Superior temporal gyrus (tissue), 1 donor: Measurements from ENCODE around the gene TSPAN18.

ENCODE experiments used
- DNase-seq: peaks from one replicate; pipeline ENCODE4 v3.0.0-alpha.2; 2016; ENCODE audit errors: extremely low spot score

Gene TSPAN18

GRCh38 chr11:44711113-44711786 is 15.5 kb upstream of the TSPAN18 start:
- no peak for DNase-seq

- DNase-seq, result no peak
Measured at GRCh38 chr11:44711787-44712608, 14.8 kb upstream of the TSPAN18 start.

GRCh38 chr11:44713022-44713421 is 13.7 kb upstream of the TSPAN18 start:
- DNase-seq, result no peak

GRCh38 chr11:44716256-44716655 is 10.5 kb upstream of the TSPAN18 start:
- DNase-seq, result no peak

- DNase-seq, result no peak
Measured at GRCh38 chr11:44718057-44718456, 8.7 kb upstream of the TSPAN18 start.

GRCh38 chr11:44718612-44719390 is 8.0 kb upstream of the TSPAN18 start:
- no peak for DNase-seq

- DNase-seq, result no peak
Measured at GRCh38 chr11:44725016-44725685, 1.6 kb upstream of the TSPAN18 start.

- DNase-seq, result no peak
Measured at GRCh38 chr11:44725757-44726282, 942 bp upstream of the TSPAN18 start.

GRCh38 chr11:44727114-44727372 is 281 bp downstream of the TSPAN18 start:
- no peak for DNase-seq

- peak; percentile 71 for DNase-seq
Measured at GRCh38 chr11:44727373-44728287, 868 bp downstream of the TSPAN18 start.

GRCh38 chr11:44728491-44728910 is 1.7 kb downstream of the TSPAN18 start:
- DNase-seq, result no peak

GRCh38 chr11:44729063-44729462 is 2.3 kb downstream of the TSPAN18 start:
- DNase-seq, result no peak

GRCh38 chr11:44729713-44730112 is 3.0 kb downstream of the TSPAN18 start:
- DNase-seq, result no peak

GRCh38 chr11:44730775-44731174 is 4.0 kb downstream of the TSPAN18 start:
- no peak for DNase-seq

- DNase-seq, result no peak
Measured at GRCh38 chr11:44731685-44732430, 5.1 kb downstream of the TSPAN18 start.

GRCh38 chr11:44732564-44732963 is 5.8 kb downstream of the TSPAN18 start:
- DNase-seq, result no peak

GRCh38 chr11:44733877-44734276 is 7.1 kb downstream of the TSPAN18 start:
- no peak for DNase-seq

GRCh38 chr11:44734843-44735381 is 8.2 kb downstream of the TSPAN18 start:
- DNase-seq, result no peak

- no peak for DNase-seq
Measured at GRCh38 chr11:44736791-44737190, 10.0 kb downstream of the TSPAN18 start.
